Ascending aorta (tissue), 2 donors: ENCODE measurements around the gene THADA. TPM values are rescaled to one million over a fixed set of nuclear protein-coding genes. Genes with fewer than 3 reads are reported as not detected.

Experiments
- DNase-seq, 2 donors: peaks; one replicate each; pipeline ENCODE4 v3.0.0-alpha.2; 2019; ENCODE audit warnings: low spot score in 2 of 2
- H3K27ac ChIP-seq, 2 donors: fragments of 200-600 bp; sonication (generic); one replicate each; pipeline ENCODE4 v1.5.1; 2016 to 2017; ENCODE audit warnings: mild to moderate bottlenecking in 1 of 2
- H3K27me3 ChIP-seq: fragments of 200-600 bp; sonication (generic); one replicate; pipeline ENCODE4 v1.5.1; 2017
- H3K36me3 ChIP-seq, 2 donors: fragments of 200-600 bp; sonication (generic); one replicate each; pipeline ENCODE4 v1.5.1; 2016
- H3K4me1 ChIP-seq, 2 donors: fragments of 200-600 bp; sonication (generic); one replicate each; pipeline ENCODE4 v1.5.1; 2016 to 2017; ENCODE audit warnings: mild to moderate bottlenecking in 1 of 2
- H3K4me3 ChIP-seq, 2 donors: fragments of 200-600 bp; sonication (generic); one replicate each; pipeline ENCODE4 v1.5.1; 2016 to 2017; ENCODE audit warnings: mild to moderate bottlenecking in 1 of 2
- H3K9me3 ChIP-seq, 2 donors: fragments of 200-600 bp; sonication (generic); one replicate each; pipeline ENCODE4 v1.5.1; 2016
- intact Hi-C: fragments of 100-400 bp; cut with DNase I; formaldehyde crosslinking; loops from one replicate; pipeline ENCODE4 v1.15.1; 2023
- total RNA-seq: library from RNA; depleted of rRNA; stranded (reverse); fragments of >200 nt; gene quantifications from one replicate; pipeline ENCODE4 v1.1.0, GENCODE V29; 2016
- TF ChIP-seq, protein P1 (sequence below), 3 experiments: fragments of 200-600 bp in 2 of 3; fragments of 450-650 bp in 1 of 3; sonication (generic) in 2 of 3; IDR thresholded peaks; one replicate each; pipeline ENCODE4 v1.5.1; 2016 to 2019; ENCODE audit warnings: antibody characterized with exemption in 3 of 3, mild to moderate bottlenecking in 1 of 3, moderate library complexity in 1 of 3

THADA gene
- total RNA-seq, 1 donor from 2014 or later, result 27.4 TPM

DNA sequence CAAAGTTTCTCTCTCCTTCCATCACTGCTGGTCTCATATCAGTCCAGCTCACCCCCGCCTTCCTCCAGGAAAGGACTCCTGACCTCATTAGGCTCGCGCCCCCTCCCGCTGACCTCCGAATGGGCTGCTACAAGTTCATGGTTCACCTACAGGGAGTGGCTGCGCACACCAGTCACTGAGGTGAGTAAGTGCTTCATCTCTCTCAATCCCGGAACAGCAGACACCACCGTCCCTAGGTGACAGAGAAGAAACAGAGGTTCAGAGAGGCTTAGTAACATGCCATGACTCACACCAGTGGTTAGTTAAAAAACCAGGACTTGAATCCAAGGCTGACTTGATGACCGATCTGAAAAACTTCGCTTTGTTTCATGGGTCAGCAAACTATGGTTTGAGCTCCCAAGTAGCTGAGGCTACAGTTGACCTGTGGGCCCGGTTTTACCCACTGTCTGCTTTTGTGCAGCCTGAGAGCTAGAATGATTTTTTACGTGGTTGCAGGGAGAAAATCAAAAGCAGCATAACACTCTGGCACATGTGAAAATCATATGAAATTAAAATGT, 411.4 kb downstream of the THADA start:
- Histone ChIP-seq H3K4me1 (peaks cover 0 to 4% of the 10 kb centered on the region in 2 donors), H3K27me3 (no peaks in the 10 kb centered on the region), H3K36me3 (no peaks in the 10 kb centered on the region), H3K4me3 (no peak overlapping the region), H3K27ac (no peak overlapping the region), H3K9me3 (no peaks in the 10 kb centered on the region)
- intact Hi-C loops, result no loop called here
- DNase-seq, result no peak
- TF ChIP-seq, protein P1, sequence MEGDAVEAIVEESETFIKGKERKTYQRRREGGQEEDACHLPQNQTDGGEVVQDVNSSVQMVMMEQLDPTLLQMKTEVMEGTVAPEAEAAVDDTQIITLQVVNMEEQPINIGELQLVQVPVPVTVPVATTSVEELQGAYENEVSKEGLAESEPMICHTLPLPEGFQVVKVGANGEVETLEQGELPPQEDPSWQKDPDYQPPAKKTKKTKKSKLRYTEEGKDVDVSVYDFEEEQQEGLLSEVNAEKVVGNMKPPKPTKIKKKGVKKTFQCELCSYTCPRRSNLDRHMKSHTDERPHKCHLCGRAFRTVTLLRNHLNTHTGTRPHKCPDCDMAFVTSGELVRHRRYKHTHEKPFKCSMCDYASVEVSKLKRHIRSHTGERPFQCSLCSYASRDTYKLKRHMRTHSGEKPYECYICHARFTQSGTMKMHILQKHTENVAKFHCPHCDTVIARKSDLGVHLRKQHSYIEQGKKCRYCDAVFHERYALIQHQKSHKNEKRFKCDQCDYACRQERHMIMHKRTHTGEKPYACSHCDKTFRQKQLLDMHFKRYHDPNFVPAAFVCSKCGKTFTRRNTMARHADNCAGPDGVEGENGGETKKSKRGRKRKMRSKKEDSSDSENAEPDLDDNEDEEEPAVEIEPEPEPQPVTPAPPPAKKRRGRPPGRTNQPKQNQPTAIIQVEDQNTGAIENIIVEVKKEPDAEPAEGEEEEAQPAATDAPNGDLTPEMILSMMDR (IDR thresholded peaks at IDR 0.05), result no peak

DNA sequence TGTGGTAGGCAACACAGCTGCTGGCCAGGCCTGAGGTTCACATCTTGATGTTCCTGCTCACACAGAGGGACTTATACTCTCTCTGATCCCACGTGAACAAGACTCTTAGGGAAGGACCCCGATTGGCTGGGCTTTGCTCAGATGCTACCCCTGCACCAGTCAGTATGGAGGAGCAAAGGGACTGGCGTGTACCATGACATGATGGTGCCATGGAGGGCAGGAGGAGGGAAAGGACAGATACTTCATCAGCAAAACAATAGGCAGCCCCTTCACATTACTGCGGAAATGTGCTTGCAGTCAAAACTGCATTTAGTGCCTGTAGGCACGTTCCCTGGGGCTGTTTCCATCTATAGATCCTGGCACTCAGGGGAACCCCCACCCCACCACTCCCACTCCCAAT, 412.1 kb downstream of the THADA start:
- Histone ChIP-seq H3K4me1 (peaks cover 0 to 9% of the 10 kb centered on the region in 2 donors), H3K27ac (no peak overlapping the region), H3K4me3 (no peak overlapping the region), H3K9me3 (no peaks in the 10 kb centered on the region), H3K27me3 (no peaks in the 10 kb centered on the region), H3K36me3 (no peaks in the 10 kb centered on the region)
- intact Hi-C loops, result no loop called here
- TF ChIP-seq, protein P1 (IDR thresholded peaks at IDR 0.05), result no peak
- no peak for DNase-seq

DNA sequence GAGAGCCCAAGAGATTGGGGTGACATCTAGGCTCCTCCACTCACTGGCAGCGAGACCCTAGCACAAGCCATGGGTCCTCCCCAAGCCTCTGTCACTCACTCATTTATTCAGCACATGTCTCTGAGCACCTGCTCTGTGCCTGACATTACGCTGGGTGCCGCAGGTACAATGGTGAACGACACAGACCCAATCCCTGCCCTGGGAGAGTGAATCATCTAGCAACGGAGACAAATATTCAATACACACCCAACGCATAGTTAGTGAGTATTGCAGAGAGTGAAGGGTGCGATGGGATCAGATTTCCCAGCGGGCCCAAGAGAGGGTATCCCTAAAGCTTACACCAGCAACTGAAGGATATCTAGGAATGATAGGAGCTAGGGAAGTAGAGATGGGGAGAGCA, 414.9 kb downstream of the THADA start:
- Histone ChIP-seq H3K27me3 (no peaks in the 10 kb centered on the region), H3K36me3 (no peaks in the 10 kb centered on the region), H3K4me1 (peaks cover 0 to 16% of the 10 kb centered on the region in 2 donors), H3K27ac (no peak overlapping the region), H3K9me3 (no peaks in the 10 kb centered on the region), H3K4me3 (no peak overlapping the region)
- intact Hi-C loops, result no loop called here
- TF ChIP-seq, protein P1 (IDR thresholded peaks at IDR 0.05), result no peak
- no peak for DNase-seq

Other genes with a start within 250 kb of the THADA start
- 15.0 TPM for gene PLEKHH2, start 41.2 kb upstream of the THADA start, total RNA-seq
- not detected for gene C1GALT1C1L, start 80.4 kb upstream of the THADA start, total RNA-seq
- gene DYNC2LI1, start 178.0 kb upstream of the THADA start, total RNA-seq, result 2.9 TPM
- 4.0 TPM for gene ABCG5, start 242.8 kb upstream of the THADA start, total RNA-seq
- not detected for gene ABCG8, start 242.9 kb upstream of the THADA start, total RNA-seq